ENCODE measurements around the gene ULK4.

The ULK4 gene

DNA sequence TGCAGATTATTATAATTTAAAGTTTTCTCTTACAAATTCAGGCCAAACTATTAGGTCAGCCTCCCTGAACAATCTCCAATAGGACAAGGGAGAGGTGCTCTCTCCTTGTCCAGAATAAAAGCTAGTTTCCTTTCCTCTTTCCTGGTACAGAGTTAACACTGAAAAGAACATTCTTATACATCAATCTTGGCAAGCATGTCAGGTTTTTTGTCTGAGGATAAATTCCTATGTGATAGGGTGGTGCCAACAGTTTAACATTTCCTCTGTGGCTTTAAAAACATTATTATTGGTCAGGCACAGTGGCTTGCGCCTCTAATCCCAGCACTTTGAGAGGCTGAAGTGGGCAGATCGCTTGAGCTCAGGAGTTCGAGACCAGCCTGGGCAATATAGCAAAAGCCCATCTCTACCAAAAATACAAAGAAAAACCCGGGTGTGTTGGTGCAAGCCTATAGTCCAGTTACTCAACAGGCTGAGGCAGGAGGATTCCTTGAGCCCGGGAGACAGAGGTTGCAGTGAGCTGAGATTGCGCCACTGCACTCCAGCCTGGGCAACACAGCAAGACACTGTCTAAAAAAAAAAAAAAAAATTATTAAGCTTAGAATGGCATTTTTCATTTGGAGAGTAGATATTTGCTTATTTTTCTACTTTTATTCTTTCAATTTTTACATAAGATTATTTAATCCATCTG, 13.7 kb upstream of the ULK4 start:
- Histone ChIP-seq H3K9me3 (no peaks in the 10 kb centered on the region), H3K27me3 (no peaks in the 10 kb centered on the region), H3K4me3 (ENCODE audit: low read depth in 1 of 2, low read length in 1 of 2) (no peak overlapping the region), H3K36me3 (no peaks in the 10 kb centered on the region), H3K27ac (no peak overlapping the region), H3K4me1 (ENCODE audit: control insufficient read depth in 1 of 2, insufficient read depth in 1 of 2, low read depth in 1 of 2, low read length in 1 of 2) (no peaks in the 10 kb centered on the region)
- TF ChIP-seq CTCF (IDR thresholded peaks at IDR 0.05), result no peak

GRCh38 chr3:41974223-41974622, 12.3 kb upstream of the ULK4 start:
- no peak overlapping the region for H3K27ac ChIP-seq
- no peak for TF ChIP-seq CTCF (IDR thresholded peaks at IDR 0.05)
- H3K27me3 ChIP-seq, result no peaks in the 10 kb centered on the region
- no peaks in the 10 kb centered on the region for H3K9me3 ChIP-seq
- no peak overlapping the region for H3K4me3 ChIP-seq (ENCODE audit: low read depth in 1 of 2, low read length in 1 of 2)
- H3K36me3 ChIP-seq, result no peaks in the 10 kb centered on the region
- no peaks in the 10 kb centered on the region for H3K4me1 ChIP-seq (ENCODE audit: control insufficient read depth in 1 of 2, insufficient read depth in 1 of 2, low read depth in 1 of 2, low read length in 1 of 2)

- Histone ChIP-seq H3K27ac (no peak overlapping the region), H3K36me3 (no peaks in the 10 kb centered on the region), H3K27me3 (no peaks in the 10 kb centered on the region), H3K4me1 (ENCODE audit: control insufficient read depth in 1 of 2, insufficient read depth in 1 of 2, low read depth in 1 of 2, low read length in 1 of 2) (no peaks in the 10 kb centered on the region), H3K4me3 (ENCODE audit: low read depth in 1 of 2, low read length in 1 of 2) (no peak overlapping the region), H3K9me3 (no peaks in the 10 kb centered on the region)
- TF ChIP-seq CTCF (IDR thresholded peaks at IDR 0.05), result no peak
Observed at GRCh38 chr3:41972802-41973201, 10.9 kb upstream of the ULK4 start.

GRCh38 chr3:41966206-41966605, 4.3 kb upstream of the ULK4 start:
- Histone ChIP-seq H3K4me1 (ENCODE audit: control insufficient read depth in 1 of 2, insufficient read depth in 1 of 2, low read depth in 1 of 2, low read length in 1 of 2) (peaks cover 5 to 8% of the 10 kb centered on the region in 2 experiments), H3K36me3 (no peaks in the 10 kb centered on the region), H3K27ac (no peak overlapping the region), H3K4me3 (ENCODE audit: low read depth in 1 of 2, low read length in 1 of 2) (no peak overlapping the region), H3K27me3 (no peaks in the 10 kb centered on the region), H3K9me3 (no peaks in the 10 kb centered on the region)
- TF ChIP-seq CTCF (IDR thresholded peaks at IDR 0.05), result no peak

DNA sequence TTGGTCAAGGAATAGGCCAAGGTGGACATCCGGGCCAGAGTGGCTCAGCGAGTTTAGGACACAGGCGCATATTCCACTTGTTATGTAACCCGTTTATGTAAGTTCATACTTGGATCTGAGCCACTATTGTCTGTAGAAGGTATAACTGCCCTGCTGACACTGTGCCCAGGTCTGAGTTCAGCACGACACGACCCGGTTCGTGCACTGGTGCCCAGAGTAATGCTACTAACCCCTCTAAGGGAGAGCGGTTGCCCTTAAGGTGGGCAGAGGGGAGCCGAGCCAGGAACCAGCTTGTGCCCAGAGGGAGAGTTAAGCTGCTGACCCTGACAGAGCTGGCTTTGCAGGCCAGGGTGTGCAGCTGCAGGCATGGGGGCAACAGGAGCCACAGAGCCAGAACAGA, 1.9 kb upstream of the ULK4 start:
- Histone ChIP-seq H3K27ac (no peak overlapping the region), H3K4me3 (ENCODE audit: low read depth in 1 of 2, low read length in 1 of 2) (no peak overlapping the region), H3K36me3 (no peaks in the 10 kb centered on the region), H3K9me3 (no peaks in the 10 kb centered on the region), H3K4me1 (ENCODE audit: control insufficient read depth in 1 of 2, insufficient read depth in 1 of 2, low read depth in 1 of 2, low read length in 1 of 2) (peaks cover 12 to 14% of the 10 kb centered on the region in 2 experiments), H3K27me3 (no peaks in the 10 kb centered on the region)
- no peak for TF ChIP-seq CTCF (IDR thresholded peaks at IDR 0.05)

All from neutrophil (primary cell).